Measurements from ENCODE around the gene WDR77.

DNA sequence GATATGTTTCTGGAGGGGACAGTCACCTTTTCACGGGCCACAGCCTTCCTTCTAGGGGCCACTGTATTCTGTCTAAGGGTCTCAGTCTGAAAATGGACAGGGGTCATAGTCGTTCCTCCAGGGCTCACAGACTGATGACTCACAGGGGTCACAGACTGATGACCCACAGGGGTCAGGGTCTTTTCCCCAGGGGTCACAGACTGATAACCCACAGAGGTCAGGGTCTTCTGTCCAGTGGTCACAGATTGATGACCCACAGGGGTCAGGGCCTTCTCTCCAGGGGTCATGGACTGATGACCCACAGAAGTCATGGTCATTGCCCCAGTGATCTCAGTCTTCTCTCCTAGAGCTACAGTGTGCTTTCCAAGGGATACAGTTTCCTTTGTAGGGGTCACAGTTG, 34.3 kb downstream of the WDR77 start:
- TF ChIP-seq POLR2A (IDR thresholded peaks at IDR 0.05): no peak
- TF ChIP-seq, protein P1, sequence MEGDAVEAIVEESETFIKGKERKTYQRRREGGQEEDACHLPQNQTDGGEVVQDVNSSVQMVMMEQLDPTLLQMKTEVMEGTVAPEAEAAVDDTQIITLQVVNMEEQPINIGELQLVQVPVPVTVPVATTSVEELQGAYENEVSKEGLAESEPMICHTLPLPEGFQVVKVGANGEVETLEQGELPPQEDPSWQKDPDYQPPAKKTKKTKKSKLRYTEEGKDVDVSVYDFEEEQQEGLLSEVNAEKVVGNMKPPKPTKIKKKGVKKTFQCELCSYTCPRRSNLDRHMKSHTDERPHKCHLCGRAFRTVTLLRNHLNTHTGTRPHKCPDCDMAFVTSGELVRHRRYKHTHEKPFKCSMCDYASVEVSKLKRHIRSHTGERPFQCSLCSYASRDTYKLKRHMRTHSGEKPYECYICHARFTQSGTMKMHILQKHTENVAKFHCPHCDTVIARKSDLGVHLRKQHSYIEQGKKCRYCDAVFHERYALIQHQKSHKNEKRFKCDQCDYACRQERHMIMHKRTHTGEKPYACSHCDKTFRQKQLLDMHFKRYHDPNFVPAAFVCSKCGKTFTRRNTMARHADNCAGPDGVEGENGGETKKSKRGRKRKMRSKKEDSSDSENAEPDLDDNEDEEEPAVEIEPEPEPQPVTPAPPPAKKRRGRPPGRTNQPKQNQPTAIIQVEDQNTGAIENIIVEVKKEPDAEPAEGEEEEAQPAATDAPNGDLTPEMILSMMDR (IDR thresholded peaks at IDR 0.05): no peak
